Measurements from ENCODE around the gene ENPP7. TPM values are rescaled to one million over a fixed set of nuclear protein-coding genes. Genes with fewer than 3 reads are reported as not detected.
A peak's percentile ranks its signal among the peaks of the same experiment; 100 is the strongest.

ENPP7 gene
- total RNA-seq, 1 donor from 2014 or later, result not detected

DNA sequence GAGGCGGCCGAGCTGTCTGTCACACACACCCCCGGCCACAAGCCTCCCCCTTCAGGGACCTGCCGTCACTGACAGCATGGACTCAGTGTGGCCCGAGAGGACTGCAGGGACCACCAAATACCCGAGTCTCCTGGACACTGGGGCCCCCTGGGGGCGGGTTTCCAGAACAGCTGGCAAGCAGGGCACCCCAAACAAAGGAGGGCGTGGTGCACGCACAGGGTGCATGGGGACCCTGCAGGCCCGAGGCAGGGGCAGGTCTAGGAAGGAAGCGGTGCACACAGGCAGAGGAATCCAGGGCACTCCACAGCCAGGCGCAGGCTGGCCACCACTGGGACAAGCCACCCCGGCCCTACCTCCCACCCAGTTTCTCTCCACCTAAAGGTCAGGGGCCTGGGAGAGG, 28.7 kb upstream of the ENPP7 start:
- intact Hi-C loops (cut with DNase I), result loop anchor here (10.0 kb wide), 2 partner anchors 307 to 607 kb away; no protein-coding TSS in a partner anchor
- ATAC-seq (no peak), DNase-seq (ENCODE audit: low spot score) (no peak)

GRCh38 chr17:79702550-79703236, 28.1 kb upstream of the ENPP7 start:
- intact Hi-C loops (cut with DNase I), result loop anchor here (10.0 kb wide), 2 partner anchors 308 to 608 kb away; no protein-coding TSS in a partner anchor
- ATAC-seq, result no peak
- no peak for DNase-seq (ENCODE audit: low spot score)

GRCh38 chr17:79704691-79705090, 26.1 kb upstream of the ENPP7 start:
- intact Hi-C loops (cut with DNase I), result loop anchor here (10.0 kb wide), 2 partner anchors 310 to 610 kb away; no protein-coding TSS in a partner anchor
- DNase-seq (ENCODE audit: low spot score) (no peak), ATAC-seq (no peak)

- intact Hi-C loops (cut with DNase I), result loop anchor here (10.0 kb wide), 2 partner anchors 311 to 611 kb away; no protein-coding TSS in a partner anchor
- no peak for DNase-seq (ENCODE audit: low spot score)
- no peak for ATAC-seq
These were observed 25.1 kb upstream of the ENPP7 start for GRCh38 chr17:79705674-79706073.

DNA sequence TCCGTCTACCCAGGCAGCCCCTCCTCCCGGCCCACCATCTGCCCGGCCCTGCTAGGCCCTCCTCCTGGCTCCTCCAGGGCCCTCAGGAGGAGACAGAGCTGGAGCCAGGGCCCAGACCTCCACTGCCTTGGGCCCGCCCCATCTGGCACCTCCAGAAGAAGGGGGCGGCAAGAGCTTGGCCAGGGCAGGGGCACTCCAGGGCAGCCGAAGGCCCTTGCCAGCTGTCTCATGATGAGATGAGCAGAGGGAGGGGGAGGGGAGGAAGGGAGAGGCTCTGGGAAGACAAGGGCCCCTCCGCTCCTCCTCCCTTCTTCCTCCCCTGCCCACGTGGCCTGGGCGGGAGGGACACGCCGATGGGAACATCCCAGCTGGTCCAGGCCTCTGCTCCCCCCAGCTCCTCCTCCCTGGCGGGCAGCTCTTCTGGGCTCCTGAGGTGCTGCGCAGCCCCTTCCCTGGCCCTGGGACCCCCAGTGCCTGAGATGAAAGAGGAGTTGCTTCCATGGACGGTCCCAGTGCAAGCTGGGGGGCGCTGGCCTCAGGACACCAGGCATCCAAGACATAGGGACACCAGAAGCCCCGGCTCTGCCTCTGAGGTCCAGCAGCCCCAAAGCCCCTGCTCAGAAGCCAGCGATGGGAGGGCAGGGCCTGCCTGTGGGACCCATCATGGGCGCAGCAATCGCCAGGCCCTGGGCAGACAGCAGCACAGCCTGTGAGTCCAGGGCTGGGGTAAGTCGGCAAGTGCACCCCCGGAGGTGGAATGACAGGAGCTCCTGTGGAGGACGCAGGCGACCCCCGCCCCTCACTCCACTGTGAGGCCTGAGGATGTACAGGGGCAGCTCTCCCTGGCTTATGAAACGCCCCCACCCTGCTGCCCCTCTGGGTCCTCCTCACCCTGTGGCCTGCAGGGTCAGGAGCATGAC, 23.6 kb upstream of the ENPP7 start:
- intact Hi-C loops (cut with DNase I), result loop anchor here (10.0 kb wide), 2 partner anchors 312 to 612 kb away; no protein-coding TSS in a partner anchor
- ATAC-seq (peak; percentile 63), DNase-seq (ENCODE audit: low spot score) (no peak)

GRCh38 chr17:79707931-79708891, 22.5 kb upstream of the ENPP7 start:
- DNase-seq (ENCODE audit: low spot score) (peak; percentile 80), ATAC-seq (peak; percentile 65)
- intact Hi-C loops (cut with DNase I), result loop anchor here (10.0 kb wide), 2 partner anchors 313 to 613 kb away; no protein-coding TSS in a partner anchor

GRCh38 chr17:79711715-79712305, 18.9 kb upstream of the ENPP7 start:
- ATAC-seq (no peak), DNase-seq (ENCODE audit: low spot score) (no peak)
- intact Hi-C loops (cut with DNase I), result no loop called here

DNA sequence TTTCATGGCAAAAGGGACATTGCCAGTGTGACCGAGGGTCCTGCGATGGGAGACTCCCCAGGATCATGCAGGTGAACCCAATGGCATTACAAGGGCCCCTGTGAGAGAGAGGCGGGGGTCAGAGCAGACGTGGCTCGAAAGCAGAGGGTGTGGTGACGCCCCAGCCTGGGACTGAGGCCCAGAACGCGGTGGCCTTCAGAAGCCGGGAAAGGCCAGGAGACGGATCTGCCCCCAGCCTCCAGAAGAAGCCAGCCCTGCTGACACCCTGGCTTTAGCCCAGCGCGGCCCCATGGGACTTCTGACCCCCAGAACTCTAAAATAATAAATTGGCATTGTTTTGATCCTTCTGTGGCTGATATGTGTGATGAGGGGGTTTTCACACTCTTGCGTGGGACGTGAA, 17.4 kb upstream of the ENPP7 start:
- DNase-seq (ENCODE audit: low spot score) (no peak), ATAC-seq (no peak)
- intact Hi-C loops (cut with DNase I), result no loop called here

DNA sequence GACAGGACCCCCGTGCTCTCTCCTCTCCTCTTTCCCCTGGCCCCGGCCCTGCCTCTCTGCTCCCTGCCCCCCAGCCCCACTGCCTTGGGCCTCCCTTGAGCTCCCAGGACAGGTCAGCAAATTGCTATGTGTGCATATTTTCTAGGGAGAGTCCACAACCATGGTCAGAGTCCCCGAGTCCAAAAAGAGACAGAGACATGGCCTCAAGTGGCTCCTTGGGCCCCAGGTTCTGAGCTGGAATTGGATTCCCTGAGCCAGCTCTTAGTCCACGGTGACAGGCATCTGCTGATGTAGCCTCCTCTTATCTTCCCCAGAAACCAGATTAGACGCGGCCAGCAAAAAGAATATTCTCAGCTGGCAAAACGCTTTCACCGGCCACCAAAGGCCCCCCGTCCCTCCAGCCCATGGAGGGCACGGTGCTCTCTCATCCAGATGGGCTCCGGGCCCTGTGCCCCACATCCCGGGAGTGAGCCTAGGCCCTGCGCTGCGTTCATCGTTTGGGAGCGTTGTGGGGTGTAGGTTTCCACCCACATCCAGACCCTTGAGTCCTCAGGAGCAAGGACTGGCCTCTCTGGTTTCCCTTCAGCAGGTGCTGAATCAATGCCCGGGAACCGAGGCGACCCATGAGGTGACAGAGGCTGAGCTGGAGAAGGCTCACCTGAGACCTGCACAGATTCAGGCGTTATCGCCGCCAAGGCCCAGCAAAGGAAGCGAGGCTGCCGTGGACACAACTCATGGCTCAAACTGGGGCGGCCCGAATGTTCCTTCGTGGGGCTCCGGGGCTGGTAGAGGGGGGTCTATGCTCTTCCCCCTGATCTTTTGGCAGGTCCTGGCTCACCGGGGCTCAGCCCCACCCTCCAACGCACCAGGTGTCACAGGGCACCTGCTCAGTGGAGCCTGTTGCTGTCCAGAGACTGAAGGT, 16.3 kb upstream of the ENPP7 start:
- ATAC-seq (no peak), DNase-seq (ENCODE audit: low spot score) (no peak)
- intact Hi-C loops (cut with DNase I), result no loop called here

DNA sequence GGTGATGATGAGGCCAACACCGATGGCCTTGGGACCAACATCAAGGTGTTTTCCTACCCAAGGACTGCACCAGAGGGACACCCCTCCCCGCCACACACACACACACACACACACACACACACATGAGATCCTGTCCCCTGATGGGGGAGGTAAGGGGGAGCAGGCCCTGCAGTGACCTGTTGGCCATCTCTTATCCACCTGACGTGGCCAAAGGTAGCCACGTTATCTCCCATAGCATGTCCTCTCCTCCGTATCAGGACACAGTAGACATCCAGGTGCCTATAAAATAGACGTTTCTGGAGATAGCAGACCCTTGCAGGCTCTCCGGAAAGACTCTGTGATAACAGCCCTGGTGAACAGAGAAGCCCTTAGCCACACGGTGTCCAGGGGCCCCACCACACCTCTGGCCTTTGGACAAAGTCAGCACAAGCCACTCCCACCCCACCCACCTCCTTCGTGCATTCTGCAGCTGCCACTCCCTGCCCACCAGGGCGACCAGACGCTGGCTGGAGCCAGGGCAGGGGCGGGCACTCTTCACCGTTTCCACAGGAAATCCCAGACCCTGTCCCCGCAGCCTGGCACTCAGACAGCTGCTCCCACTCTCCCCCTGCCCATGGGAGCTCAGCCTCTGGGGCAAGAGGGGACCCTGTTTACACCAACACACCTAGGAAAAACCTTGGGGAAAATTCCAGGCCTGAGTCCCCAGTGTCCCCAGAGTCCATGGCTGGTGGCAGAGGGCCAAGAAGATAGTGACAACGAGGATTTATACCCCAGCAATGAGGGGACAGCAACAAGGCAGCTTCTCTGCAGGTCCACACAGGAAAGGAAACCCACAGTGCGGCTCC, 15.4 kb upstream of the ENPP7 start:
- ATAC-seq (no peak), DNase-seq (ENCODE audit: low spot score) (no peak)
- intact Hi-C loops (cut with DNase I), result no loop called here

- peak; percentile 24 for ATAC-seq
- no peak for DNase-seq (ENCODE audit: low spot score)
- intact Hi-C loops (cut with DNase I), result no loop called here
These were observed 14.6 kb upstream of the ENPP7 start for GRCh38 chr17:79715943-79716797.

GRCh38 chr17:79720705-79721292, 9.9 kb upstream of the ENPP7 start:
- intact Hi-C loops (cut with DNase I), result no loop called here
- DNase-seq (ENCODE audit: low spot score), result no peak
- ATAC-seq, result no peak

- intact Hi-C loops (cut with DNase I), result no loop called here
- DNase-seq (ENCODE audit: low spot score), result no peak
- no peak for ATAC-seq
These were observed 8.6 kb upstream of the ENPP7 start for GRCh38 chr17:79721993-79722671.

DNA sequence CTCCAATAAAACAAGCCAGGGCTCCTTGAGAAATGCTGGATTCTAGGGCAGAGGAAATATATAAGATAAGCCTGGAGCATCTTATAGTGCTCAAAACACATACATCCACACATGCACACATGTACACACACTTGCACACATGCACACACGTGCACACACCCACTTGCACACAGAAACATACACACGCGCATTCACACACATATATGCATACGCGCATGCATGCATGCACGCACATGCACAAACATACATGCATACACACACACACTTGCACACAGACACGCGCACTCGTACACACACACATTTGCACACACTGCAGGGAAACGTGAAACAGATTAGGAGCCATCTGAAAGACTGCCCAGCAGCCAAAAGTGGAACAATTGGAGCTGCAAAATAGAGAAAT, 8.0 kb upstream of the ENPP7 start:
- DNase-seq (ENCODE audit: low spot score) (no peak), ATAC-seq (no peak)
- intact Hi-C loops (cut with DNase I), result no loop called here
